Hematopoietic multipotent progenitor cell treated with erythropoietin and hydrocortisone succinate and interleukin-3 and kit ligand, for 15 days (in vitro differentiated cells): Measurements from ENCODE around the gene SMG1.
"Not testable (repeated sequence)": the region's sequence is repeated elsewhere in the genome, so short reads cannot be mapped to it uniquely, and the experiment has no call there.

Source experiments
- DNase-seq: peaks from one replicate; pipeline ENCODE4 v3.0.0-alpha.2; 2015; ENCODE audit warnings: low spot score

Gene SMG1

DNA sequence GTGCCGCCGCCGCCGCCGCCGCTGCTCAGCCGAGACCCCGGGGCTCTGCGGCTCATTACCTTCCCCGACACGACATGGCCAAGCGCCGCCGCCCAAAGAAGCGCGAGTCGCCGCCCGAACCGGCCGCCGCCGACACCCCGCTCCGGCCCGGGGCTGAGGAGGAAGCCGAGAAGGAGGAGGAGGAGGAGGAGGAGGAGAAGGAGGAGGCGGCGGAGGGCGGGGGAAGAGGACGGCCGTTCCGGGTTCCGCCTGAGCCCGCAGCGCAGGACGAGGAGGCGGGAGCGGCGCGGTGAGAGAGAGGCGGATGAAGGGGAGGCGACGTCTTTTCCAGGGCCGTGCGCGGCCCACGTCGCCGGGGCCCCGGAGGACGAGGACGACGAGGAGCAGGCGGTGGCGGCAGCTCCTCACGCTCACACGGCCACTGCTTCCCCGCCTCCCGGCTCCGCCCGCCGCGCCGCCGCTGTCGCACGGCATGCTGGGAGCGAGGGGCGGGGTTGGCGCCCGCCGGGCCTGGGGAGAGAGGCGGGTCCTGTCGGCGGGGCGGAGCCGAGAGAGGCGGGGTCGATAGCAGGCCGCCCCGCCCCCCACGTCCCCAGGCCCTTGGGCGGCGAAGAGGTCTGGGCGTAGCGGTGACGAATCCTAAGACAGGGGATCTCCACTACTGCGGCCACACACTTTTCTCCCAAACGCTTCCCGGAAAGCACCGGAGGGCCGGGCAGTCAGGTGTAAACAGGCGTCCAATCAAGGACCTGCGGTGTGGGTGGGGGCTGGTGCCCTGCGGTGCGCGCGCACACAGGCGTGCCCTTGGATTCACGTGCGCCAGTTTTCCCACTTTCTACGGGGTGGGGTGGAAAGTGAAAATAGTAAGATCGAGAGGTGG lies at the start of gene SMG1:
Gene SMG1, minus strand, starts transcription at position 423 of the 880 bp plus-strand sequence. Its CDS starts 367 bp downstream, at position 56.
- peak; percentile 90 for DNase-seq

DNA sequence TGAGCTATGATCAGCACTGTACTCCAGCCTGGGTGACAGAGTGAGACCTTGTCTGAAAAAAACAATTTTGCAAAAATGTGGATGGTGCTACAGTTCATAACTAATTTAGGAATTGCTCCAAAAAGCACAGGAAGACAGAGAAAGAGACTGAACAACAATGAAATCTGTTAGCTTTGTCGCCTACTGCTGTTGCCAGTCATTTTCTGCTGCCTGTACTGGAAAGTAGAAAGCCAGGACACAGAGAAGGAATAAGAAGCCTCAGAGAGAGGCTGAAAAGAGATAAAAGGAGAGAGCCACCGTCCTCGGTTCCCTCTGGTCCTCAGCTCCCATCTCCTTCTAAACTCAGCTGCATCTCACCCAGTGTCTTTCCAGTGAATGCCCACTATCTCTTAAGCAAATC lies 48.9 kb upstream of the SMG1 start:
- no peak for DNase-seq

GRCh38 chr16:18969855-18970240 lies 43.6 kb upstream of the SMG1 start:
- DNase-seq = no peak

GRCh38 chr16:18969050-18969854 lies 43.0 kb upstream of the SMG1 start:
- DNase-seq = peak; percentile 78

DNA sequence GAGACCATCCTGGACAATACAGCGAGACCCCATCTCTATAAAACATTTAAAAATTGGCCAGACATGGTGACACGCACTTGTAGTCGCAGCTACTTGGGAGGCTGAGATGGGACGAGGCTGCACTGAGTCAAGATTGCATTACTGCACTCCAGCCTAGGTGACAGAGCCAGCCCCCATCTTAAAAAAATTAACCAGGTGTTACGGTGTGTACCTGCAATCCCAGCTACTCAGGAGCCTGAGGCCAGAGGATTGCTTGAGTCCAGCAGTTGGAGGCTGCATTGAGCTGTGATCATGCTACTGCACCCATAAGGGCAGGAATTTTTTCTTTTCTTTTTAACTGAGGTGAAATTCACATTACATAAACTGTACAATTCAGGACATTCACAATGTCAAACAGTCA lies 40.6 kb upstream of the SMG1 start:
- DNase-seq = no peak

GRCh38 chr16:18965555-18965954 lies 39.3 kb upstream of the SMG1 start:
- no peak for DNase-seq

DNA sequence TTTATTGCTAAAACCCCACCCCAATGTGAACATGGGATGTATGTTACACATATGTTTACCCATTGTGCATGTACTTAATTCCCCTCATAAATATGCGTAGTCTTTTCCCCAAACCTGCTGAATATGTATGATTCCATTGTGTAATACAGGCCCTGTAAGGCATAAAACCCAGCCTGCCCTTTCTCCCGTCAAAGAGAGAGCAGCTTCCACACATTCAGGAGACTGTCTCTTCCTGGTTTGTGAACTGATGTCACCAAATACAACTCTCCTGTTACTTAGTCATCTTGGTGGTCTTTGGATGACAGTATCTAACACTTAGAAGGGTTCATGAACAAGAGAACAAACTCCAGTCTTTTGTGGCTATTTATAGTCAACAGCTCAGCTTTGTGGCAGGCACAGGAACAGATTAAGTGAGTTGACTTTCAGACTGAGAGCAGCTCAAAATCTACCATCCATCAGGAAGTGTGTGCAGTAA lies 32.9 kb upstream of the SMG1 start:
- DNase-seq = no peak

DNA sequence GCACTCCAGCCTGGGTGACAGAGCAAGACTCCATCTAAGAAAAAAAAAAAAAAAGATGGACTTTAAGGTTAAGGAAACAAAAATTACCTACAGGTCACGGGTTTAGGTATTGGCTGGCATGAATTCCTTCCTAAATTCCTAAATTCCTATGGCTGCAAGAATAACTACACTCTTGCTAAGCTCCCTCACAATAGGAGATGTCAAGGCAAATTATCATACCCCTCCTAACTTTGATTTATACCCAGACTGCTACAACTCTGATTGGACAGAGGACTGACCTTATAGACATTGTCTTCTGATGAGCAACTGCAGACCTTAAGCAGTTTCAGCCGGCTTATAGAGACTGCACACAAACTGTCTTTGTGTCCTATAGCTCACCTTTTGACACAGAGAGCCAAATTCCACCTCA lies 32.4 kb upstream of the SMG1 start:
- DNase-seq = no peak

DNA sequence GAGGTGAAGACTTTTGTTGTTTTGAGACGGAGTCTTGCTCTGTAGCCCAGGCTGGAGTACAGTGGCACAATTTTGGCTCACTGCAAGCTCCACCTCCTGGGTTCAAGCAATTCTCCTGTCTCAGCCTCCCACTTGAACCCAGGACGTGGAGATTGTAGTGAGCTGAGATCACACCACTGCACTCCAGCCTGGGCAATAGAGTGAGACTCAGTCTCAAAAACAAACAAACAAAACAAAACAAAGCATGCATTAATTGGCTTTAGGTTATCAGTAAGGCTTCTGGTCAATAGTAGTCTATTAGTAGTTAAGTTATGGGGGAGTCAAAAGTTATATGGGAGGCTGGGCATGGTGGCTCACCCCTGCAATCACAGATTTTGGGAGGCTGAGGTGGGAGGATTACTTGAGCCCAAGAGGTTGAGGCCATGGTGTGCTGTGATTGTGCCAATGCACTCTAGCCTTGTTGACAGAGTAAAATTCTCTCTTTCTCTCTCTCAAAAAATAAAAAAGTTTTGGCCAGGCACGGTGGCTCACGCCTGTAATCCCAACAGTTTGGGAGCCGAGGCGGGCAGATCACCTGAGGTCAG lies 30.5 kb upstream of the SMG1 start:
- not testable (repeated sequence) for DNase-seq

GRCh38 chr16:18955874-18956580 lies 29.8 kb upstream of the SMG1 start:
- DNase-seq = not testable (repeated sequence)

DNA sequence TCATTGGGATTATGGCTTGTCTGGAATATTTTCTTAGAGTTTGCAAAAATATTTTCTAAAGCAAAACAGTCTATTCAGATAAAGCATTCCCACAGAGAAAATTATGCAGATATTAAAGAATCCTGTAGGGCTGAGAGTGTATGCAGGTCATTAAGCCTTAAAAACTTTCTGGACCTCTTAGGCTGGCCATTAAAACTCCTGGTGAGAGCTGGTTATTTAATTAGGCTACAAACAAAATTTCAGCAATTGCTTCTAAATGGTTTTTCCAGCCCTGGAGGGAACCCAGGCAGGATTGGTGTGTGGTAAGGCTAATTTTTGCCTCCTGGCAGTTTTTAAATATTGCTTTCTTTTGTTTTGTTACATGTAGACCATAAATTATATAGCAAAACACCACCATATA lies 27.3 kb upstream of the SMG1 start:
- no peak for DNase-seq

- DNase-seq = no peak
These were observed 24.4 kb upstream of the SMG1 start for GRCh38 chr16:18950469-18951185.

DNA sequence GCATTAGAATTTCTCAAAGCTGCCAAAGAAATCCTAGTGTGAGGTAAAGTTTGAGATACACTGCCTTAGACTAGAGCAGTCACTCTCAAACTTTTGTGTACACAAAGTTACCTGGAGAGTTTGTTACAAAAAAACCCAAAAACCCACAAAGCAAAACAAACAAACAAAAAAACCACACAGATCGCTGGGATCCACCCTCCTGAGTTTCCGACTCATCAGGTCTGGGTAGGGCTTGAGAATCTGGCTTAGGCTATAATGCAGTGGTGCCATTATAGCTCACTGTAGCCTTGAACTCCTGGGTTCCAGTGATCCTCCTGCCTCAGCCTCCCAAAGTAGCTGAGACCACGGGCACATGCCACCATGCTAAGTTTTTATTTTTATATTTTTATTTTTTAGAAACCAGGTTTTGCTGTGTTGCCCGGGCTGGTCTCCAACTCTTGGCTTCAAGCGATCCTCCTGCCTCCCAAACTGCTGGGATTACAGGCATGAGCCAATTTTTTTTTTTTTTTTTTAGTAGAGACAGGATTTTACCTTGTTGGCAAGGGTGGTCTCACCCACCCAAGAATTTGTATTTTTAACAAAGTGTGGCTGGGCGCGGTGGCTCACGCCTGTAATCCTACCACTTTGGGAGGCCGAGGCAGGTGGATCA lies 22.3 kb upstream of the SMG1 start:
- DNase-seq = no peak

GRCh38 chr16:18945233-18945632 lies 19.0 kb upstream of the SMG1 start:
- DNase-seq = no peak

GRCh38 chr16:18943414-18943813 lies 17.2 kb upstream of the SMG1 start:
- DNase-seq = no peak

DNA sequence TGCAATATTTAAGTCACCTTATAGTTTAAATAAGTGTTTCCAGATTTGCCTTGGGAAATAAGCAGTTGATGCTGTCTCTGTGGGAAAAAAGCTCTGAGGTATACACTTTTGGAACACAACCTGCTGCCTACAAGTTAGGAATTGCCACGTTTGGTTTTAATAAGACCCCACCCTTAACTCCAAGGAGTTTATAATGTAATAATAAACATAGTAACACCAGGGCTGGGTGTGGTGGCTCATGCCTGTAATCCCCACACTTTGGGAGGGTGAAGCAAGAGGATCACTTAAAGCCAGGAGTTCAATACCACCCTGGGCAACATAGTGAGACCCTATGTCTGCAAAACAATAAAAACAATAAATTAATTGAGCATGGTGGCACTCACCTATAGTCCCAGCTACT lies 15.9 kb upstream of the SMG1 start:
- DNase-seq = no peak

- no peak for DNase-seq
These were observed 15.3 kb upstream of the SMG1 start for GRCh38 chr16:18941471-18941870.

DNA sequence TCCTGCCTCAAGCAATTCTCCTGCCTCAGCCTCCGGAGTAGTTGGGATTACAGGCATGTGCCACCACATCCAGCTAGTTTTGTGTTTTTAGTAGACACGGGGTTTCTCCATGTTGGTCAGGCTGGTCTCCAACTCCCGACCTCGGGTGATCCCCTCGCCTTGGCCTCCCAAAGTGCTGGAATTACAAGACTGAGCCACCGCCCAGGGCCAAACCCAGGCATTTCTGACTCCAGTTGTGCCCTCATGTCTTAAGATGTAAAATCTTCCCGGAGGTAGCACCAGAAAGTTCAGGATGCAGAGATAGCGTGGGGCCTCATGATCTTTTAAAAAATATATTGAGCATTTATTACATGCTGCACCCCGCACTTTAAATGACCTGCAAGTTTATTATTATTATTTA lies 12.8 kb upstream of the SMG1 start:
- no peak for DNase-seq

DNA sequence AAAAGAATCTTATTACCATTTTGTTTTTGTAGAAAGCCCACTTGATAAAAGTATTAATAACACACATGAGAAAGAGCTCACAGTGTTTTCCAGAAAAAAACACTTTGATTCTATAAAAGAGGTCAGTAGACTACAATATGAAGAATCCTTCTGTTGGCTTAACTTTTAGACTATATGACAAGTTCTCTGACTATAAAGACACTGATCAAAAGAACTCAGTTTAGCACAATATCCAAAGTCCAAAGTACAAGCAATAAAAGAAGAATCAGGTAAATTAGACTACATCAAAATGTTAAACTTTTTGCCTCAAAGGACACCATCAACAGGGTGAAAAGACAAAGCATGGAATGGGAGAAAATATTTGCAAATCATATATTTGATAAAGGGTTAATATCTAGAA lies 11.2 kb upstream of the SMG1 start:
- DNase-seq = no peak

DNA sequence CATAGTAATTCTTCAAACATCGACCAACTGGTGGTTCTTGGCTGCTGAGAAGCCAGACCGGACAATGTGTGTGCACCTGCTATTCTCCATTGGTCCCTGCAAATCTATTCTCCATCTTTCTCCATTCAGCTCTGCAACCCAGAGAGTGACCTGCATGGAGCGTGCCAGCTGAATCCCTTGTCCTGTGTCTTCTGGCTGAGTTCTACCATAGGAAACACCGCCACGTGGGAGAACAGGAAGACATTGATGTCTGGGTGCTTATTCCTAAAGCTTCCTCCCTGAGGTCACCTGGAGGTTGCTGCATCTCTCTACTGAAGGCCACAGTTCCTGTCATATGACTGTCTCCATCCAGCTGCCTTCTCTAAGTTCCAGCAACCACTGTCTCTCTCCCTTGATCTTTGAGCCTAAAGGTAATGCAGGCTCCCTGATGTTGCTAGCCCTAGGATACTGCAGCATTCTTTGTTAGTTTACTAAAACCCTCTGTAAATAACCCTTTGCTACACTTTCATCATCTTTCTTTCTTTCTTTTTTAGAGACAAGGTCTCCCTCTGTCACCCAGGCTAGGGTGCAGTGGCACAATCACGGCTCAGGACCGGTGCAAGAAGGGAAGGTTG lies 10.6 kb upstream of the SMG1 start:
- no peak for DNase-seq
